K562 (cell line): ENCODE data around the gene UBE3B. TPM values are rescaled to one million over a fixed set of nuclear protein-coding genes. Genes with fewer than 3 reads are reported as not detected.

Source experiments
- FOXP4 ChIP-seq: sonication (generic); formaldehyde crosslinking; IDR thresholded peaks from 2 replicates; pipeline ENCODE4 v1.8.0; 2022; ENCODE audit warnings: mild to moderate bottlenecking, missing genetic modification reagents, borderline replicate concordance
- HDAC6 ChIP-seq: IDR thresholded peaks from 2 replicates; pipeline ENCODE4 v1.6.1; 2012; ENCODE audit warnings: low read depth, mild to moderate bottlenecking, control low read depth, inconsistent platforms, low read length, moderate library complexity
- PATZ1 ChIP-seq: fragments of 250-450 bp; sonication (Bioruptor Pico); IDR thresholded peaks from 2 replicates; pipeline ENCODE4 v1.5.0; 2020; ENCODE audit warnings: mild to moderate bottlenecking, borderline replicate concordance
- RFX7 ChIP-seq: fragments of 250-450 bp; sonication (Bioruptor Pico); IDR thresholded peaks from 2 replicates; pipeline ENCODE4 v1.5.1; 2021; ENCODE audit warnings: mild to moderate bottlenecking
- TAL1 ChIP-seq: fragments of 450-650 bp; IDR thresholded peaks from 2 replicates; pipeline ENCODE4 v1.6.1; 2016; ENCODE audit warnings: mild to moderate bottlenecking
- TOE1 ChIP-seq, 2 experiments: fragments of 450-650 bp in 1 of 2; sonication (generic) in 1 of 2; formaldehyde crosslinking in 1 of 2; IDR thresholded peaks; 2 replicates each; pipeline versions ENCODE4 v1.7.1 to v1.8.0; 2016 to 2022; ENCODE audit warnings: borderline replicate concordance in 2 of 2, mild to moderate bottlenecking in 2 of 2, antibody characterized with exemption in 1 of 2, inconsistent platforms in 1 of 2, low read depth in 1 of 2, missing genetic modification reagents in 1 of 2, moderate library complexity in 1 of 2
- XRCC3 ChIP-seq: fragments of 450-650 bp; IDR thresholded peaks from 2 replicates; pipeline ENCODE4 v1.6.1; 2017; ENCODE audit warnings: mild to moderate bottlenecking, moderate library complexity
- polyA plus RNA-seq, 8 experiments: library from polyadenylated mRNA; depleted of rRNA in 4 of 8; stranded (reverse) in 5 of 8; unstranded in 3 of 8; fragments of >200 nt; fragmentation: Nextera tagmentation in 2 of 8; fragmentation: Illumina TruSeq in 1 of 8; extraction: Ambion mirVana in 2 of 8; extraction: Trizol in 1 of 8; gene quantifications; 2 replicates each; pipeline versions ENCODE4 v1.2.1 to v1.2.3, GENCODE V29; 2011 to 2014; ENCODE audit warnings: inconsistent platforms in 1 of 8, missing spikeins in 1 of 8
- total RNA-seq, 7 experiments: library from RNA; depleted of rRNA in 6 of 7; stranded (reverse); fragments of >200 nt in 6 of 7; fragmentation: Illumina TruSeq in 2 of 7; extraction: Trizol in 2 of 7; gene quantifications; 2 replicates each; pipeline versions ENCODE4 v1.2.1 to v1.2.3, GENCODE V29; 2011 to 2021; ENCODE audit warnings: low replicate concordance in 1 of 7

UBE3B gene
- total and polyA plus RNA-seq, 9 of the 15 experiments (the other 6 are each of a cell fraction or from before 2014, with no cell fraction given) = 7.6 to 23.6 (median 15.5) TPM

GRCh38 chr12:109553483-109553882, 76.0 kb downstream of the UBE3B start (continued):
- no peak for TF ChIP-seq PATZ1 (CRISPR knock-in tag)
- no peak for TF ChIP-seq FOXP4
- no peak for TF ChIP-seq XRCC3
- TF ChIP-seq TOE1 (IDR thresholded peaks at IDR 0.05; ENCODE audit: borderline replicate concordance) = no peak
- TF ChIP-seq TOE1 (CRISPR knock-in tag; IDR thresholded peaks at IDR 0.05; ENCODE audit: borderline replicate concordance, low read depth) = no peak
- no peak for TF ChIP-seq HDAC6
- no peak for TF ChIP-seq TAL1
- TF ChIP-seq RFX7 (CRISPR knock-in tag) = no peak
